Jurkat, Clone E6-1 (cell line): Measurements from ENCODE around the gene C1QTNF6.

Source experiments
- DNase-seq: peaks from one replicate; pipeline ENCODE4 v3.0.0-alpha.2; 2011; ENCODE audit warnings: low read depth, low spot score
- H3K4me3 ChIP-seq: 2 replicates; pipeline ENCODE4 v1.5.1; 2011; ENCODE audit warnings: mild to moderate bottlenecking, low read length, control low read depth, moderate library complexity

C1QTNF6 gene

GRCh38 chr22:37225481-37225880 is 37.4 kb upstream of the C1QTNF6 start:
- H3K4me3 ChIP-seq: no peak overlapping the region
- DNase-seq: no peak

- H3K4me3 ChIP-seq: no peak overlapping the region
- no peak for DNase-seq
Observed at GRCh38 chr22:37224757-37225420, 36.8 kb upstream of the C1QTNF6 start.

- no peak for DNase-seq
Observed at GRCh38 chr22:37223965-37224551, 36.0 kb upstream of the C1QTNF6 start.

GRCh38 chr22:37222440-37222971 is 34.5 kb upstream of the C1QTNF6 start:
- peak; percentile 83 for DNase-seq
- H3K4me3 ChIP-seq: no peak overlapping the region

More at GRCh38 chr22:37223965-37224551, 36.0 kb upstream of the C1QTNF6 start:
- no peak overlapping the region for H3K4me3 ChIP-seq

GRCh38 chr22:37221424-37222333 is 33.6 kb upstream of the C1QTNF6 start:
- DNase-seq: no peak
- H3K4me3 ChIP-seq: no peak overlapping the region

- DNase-seq: no peak
- no peak overlapping the region for H3K4me3 ChIP-seq
Observed at GRCh38 chr22:37220543-37220981, 32.5 kb upstream of the C1QTNF6 start.

- peak overlapping the region; percentile 23 for H3K4me3 ChIP-seq
- no peak for DNase-seq
Observed at GRCh38 chr22:37219533-37219932, 31.5 kb upstream of the C1QTNF6 start.

GRCh38 chr22:37218771-37219411 is 30.8 kb upstream of the C1QTNF6 start:
- peak overlapping the region; percentile 23 for H3K4me3 ChIP-seq

GRCh38 chr22:37218399-37218770 is 30.3 kb upstream of the C1QTNF6 start:
- peak overlapping the region; percentile 10 for H3K4me3 ChIP-seq
- no peak for DNase-seq

More at GRCh38 chr22:37218771-37219411, 30.8 kb upstream of the C1QTNF6 start:
- DNase-seq: peak; percentile 99

GRCh38 chr22:37215890-37216289 is 27.8 kb upstream of the C1QTNF6 start:
- H3K4me3 ChIP-seq: no peak overlapping the region
- DNase-seq: no peak

GRCh38 chr22:37214731-37215030 is 26.6 kb upstream of the C1QTNF6 start:
- DNase-seq: no peak
- no peak overlapping the region for H3K4me3 ChIP-seq

GRCh38 chr22:37213941-37214730 is 26.1 kb upstream of the C1QTNF6 start:
- no peak overlapping the region for H3K4me3 ChIP-seq
- no peak for DNase-seq

GRCh38 chr22:37213218-37213855 is 25.3 kb upstream of the C1QTNF6 start:
- H3K4me3 ChIP-seq: no peak overlapping the region
- DNase-seq: no peak

- no peak within 1 kb of the TSS for H3K4me3 ChIP-seq
- DNase-seq: no peak
Observed at GRCh38 chr22:37212174-37212906, 24.3 kb upstream of the C1QTNF6 start, which contains the start of gene SSTR3. Gene SSTR3, minus strand, starts transcription at chr22:37212477. Its CDS starts 4,674 bp downstream, at chr22:37207803.

GRCh38 chr22:37211866-37212173 is 23.8 kb upstream of the C1QTNF6 start:
- no peak for DNase-seq
- H3K4me3 ChIP-seq: no peak overlapping the region

GRCh38 chr22:37211075-37211865 is 23.2 kb upstream of the C1QTNF6 start:
- H3K4me3 ChIP-seq: no peak overlapping the region
- no peak for DNase-seq
